GM18505 (cell line): ENCODE data around the gene U2AF2.

Source experiments
- ATAC-seq: cut with Tn5 transposase; IDR thresholded peaks from one replicate; pipeline ENCODE4 v1.9.1; 2021; ENCODE audit not compliant: unreplicated experiment
- POLR2A ChIP-seq: IDR thresholded peaks from 4 replicates; pipeline ENCODE4 v1.6.1; 2011; ENCODE audit warnings: borderline replicate concordance; ENCODE audit not compliant: insufficient read depth, insufficient read length; ENCODE audit errors: extremely low read depth

U2AF2 gene

DNA sequence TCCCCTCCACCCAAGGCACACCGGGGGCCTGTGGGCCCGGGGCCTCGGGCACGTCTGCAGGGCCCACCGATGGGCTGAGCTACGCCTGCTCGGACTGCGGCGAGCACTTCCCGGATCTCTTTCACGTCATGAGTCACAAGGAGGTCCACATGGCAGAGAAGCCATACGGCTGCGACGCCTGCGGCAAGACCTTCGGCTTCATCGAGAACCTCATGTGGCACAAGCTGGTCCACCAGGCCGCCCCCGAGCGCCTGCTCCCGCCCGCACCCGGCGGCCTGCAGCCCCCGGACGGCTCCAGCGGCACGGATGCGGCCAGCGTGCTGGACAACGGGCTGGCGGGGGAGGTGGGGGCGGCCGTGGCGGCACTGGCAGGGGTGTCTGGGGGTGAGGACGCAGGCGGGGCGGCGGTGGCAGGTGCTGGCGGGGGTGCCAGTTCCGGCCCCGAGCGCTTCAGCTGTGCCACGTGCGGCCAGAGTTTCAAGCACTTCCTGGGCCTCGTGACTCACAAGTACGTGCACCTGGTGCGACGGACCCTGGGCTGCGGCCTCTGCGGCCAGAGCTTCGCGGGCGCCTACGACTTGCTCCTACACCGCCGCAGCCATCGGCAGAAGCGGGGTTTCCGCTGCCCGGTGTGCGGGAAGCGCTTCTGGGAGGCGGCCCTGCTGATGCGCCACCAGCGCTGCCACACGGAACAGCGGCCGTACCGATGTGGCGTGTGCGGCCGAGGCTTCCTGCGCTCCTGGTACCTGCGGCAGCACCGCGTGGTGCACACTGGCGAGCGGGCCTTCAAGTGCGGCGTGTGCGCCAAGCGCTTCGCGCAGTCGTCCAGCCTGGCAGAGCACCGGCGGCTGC is 39.1 kb upstream of the U2AF2 start:
- TF ChIP-seq POLR2A, result no peak

DNA sequence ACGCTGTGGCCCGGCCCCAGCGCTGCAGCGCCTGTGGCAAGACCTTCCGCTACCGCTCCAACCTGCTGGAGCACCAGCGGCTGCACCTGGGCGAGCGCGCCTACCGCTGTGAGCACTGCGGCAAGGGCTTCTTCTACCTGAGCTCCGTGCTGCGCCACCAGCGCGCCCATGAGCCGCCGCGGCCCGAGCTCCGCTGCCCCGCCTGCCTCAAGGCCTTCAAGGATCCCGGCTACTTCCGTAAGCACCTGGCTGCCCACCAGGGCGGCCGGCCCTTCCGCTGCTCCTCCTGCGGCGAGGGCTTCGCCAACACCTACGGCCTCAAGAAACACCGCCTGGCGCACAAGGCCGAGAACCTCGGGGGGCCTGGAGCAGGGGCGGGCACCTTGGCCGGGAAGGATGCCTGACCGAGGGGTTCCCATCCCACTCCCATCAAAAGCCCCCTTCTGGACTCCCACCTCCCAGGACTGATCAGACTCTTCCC is 38.4 kb upstream of the U2AF2 start:
- no peak for TF ChIP-seq POLR2A
- no peak for ATAC-seq

More for the DNA sequence above, 39.1 kb upstream of the U2AF2 start:
- ATAC-seq, result no peak

DNA sequence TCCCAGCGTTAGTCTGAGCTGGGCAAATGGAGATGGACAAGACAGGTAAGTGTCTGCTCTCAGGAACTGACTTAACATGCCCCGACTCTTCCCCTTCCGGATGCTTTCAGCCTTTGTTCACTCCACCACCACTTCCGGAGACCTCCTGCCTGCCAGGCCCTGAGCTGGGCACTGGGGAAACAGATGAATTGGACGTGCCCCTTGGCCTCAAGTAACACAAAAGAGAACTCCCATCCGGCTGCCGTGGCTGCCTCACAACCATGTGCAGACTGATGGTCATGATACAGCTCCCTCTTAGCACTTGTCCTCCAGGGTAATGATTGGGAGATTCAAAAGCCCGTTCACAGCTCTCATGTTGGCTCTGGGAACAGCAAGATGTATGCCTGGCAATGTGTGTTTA is 37.4 kb upstream of the U2AF2 start:
- TF ChIP-seq POLR2A, result no peak
- ATAC-seq, result no peak

DNA sequence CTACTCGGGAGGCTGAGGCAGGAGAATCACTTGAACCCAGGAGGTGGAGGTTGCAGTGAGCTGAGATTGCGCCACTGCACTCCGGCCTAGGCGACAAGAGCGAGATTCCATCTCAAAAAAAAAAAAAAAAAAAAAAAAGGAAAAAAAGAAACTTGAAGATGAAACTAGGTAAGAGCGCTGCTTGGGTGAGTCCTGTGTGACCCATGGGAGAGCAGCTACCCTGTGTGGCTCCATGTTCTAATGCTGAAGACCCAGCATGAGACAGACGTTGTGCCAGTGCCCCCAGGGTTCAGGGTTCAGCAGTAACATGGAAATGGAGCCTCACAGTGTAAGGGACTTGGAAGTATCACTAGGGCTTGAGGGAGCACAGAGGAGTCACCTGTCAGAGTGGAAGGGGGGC is 36.4 kb upstream of the U2AF2 start:
- no peak for TF ChIP-seq POLR2A
- ATAC-seq, result no peak

DNA sequence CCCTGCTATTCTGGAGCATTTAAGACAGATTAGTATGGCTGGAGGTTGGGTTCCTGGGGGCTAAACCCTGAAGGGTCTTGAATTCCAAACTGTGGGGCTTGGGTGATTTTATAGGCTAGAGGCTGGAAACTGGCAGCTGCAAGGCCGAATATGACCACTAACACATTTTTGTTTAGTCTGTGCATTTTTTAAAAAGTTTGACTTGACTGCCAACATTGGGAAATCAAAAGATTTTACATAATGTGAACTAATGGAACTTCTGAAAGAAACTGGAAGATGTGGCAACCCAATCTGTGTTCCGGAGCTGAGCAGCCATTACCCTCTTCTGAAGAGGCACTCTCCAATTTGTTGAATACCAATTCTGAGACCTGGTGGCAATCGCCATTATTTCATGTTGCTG is 35.5 kb upstream of the U2AF2 start:
- ATAC-seq, result no peak
- TF ChIP-seq POLR2A, result no peak

DNA sequence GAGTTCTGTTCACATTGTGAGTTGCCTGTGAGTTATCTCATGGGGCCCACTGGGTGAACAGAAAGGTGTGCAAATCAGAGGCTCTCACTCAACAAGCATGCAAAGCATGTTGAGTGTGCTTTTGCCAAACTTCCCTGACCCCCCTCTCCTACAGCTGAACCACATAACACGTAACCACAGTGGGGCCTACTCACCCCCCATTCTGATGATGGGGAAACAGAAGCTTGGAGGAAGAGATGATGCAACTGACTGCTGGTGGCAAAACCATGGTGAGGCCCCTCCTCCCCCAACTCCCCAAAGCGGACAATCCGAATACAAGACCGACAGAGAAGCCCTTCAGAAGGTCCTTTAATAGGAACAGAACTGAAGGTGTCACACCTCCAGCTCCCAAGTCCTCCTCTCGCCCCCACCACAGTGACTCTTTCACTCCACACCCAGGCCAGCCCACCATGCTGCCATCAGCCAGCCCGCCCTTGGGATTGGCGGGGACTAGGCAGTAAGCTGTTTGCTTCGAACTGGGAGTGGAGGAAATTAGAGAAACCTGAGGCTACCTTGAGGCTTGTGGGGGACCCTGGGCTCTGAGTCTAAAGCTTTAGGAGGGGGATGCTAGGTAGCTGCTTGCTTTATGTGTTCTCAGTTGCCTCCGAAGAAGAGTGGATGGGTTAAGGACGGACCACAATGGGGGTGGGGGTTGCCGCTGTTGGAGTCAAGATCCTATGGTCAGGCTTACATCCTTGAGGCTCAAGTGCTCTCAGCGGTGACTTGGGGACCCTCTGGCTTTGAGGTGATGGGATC is 34.2 kb upstream of the U2AF2 start:
- TF ChIP-seq POLR2A, result no peak
- no peak for ATAC-seq

DNA sequence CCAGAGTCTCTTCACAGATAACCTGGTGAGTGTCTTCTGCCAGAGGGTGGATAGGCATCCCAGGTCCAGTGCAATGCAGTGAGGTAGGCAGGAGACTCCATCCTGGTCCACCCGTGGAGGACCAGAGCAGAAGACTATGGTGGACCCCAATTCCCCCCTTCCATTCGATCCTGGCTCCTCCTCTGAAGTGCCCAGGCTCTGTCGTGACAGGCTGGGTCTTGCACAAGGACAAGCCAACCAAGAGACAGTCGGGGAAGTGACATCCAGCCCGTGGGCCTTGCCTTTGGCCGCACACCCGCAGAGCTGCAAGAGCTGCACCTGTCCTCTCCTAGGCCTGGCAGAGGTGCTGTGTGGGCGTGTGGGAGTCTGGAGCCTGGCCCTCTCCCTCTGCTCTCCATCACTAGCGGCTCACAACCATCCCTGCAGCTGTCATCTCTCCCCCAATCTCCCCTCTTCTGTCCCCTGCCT is 33.6 kb upstream of the U2AF2 start:
- TF ChIP-seq POLR2A, result no peak
- ATAC-seq, result no peak

DNA sequence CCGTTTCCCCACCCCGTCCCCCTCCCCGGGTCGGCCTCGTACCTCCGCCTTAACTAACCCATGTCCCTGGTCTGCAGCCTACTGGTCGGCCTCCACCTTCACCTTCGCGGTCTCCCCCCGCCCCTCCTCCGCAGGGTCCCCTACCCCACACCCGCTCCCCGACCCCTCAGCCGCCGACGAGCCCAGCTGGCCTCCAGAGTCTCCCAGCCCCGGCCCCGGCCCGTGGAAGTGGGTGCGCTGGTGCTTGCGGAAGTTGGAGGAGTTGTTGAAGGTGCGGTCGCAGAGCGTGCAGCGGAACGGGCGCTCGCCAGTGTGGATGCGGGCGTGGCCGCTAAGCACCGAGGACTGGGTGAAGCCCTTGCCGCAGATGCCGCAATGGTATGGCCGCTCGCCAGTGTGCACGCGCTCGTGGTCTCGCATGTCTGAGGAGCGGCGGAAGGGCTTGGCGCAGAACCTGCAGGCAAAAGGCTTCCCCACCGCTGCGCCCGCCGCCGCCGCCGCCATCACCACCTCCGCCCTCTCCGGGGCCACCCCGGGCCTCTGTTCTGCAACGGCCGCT is 33.1 kb upstream of the U2AF2 start:
- TF ChIP-seq POLR2A, result no peak
- no peak for ATAC-seq

DNA sequence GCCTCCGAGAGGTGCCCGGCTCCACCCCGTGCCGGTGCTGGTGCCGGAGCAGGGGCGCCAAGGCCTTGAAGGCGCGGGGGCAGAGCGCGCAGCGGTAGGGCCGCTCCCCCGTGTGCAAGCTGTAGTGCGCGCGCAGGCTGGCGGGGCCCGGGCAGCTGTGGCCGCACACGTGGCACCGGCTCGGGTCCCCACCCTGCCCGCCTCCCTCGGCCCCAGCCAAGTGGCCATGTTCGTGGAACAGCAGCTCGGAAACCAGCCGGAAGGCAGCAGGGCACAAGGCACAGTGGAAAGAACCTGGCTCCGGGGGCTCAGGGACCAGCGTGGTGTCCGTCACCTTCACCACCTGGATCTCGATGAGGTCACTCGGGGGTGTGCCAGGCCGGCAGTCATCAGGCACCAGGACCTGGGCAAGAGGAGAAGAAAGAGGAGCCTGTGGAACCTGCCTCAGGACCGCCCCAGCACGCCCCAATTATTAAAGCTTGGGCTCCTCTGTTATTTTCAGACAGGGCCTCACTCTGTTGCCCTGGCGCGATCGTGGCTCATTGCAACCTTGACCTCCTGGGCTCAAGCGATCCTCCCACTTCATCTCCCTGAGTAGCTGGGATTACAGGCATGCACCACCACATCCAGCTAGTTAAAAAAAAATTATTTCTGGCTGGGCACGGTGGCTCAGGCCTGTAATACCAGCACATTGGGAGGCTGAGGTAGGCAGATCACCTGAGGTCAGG is 32.4 kb upstream of the U2AF2 start:
- ATAC-seq, result no peak
- TF ChIP-seq POLR2A, result no peak

DNA sequence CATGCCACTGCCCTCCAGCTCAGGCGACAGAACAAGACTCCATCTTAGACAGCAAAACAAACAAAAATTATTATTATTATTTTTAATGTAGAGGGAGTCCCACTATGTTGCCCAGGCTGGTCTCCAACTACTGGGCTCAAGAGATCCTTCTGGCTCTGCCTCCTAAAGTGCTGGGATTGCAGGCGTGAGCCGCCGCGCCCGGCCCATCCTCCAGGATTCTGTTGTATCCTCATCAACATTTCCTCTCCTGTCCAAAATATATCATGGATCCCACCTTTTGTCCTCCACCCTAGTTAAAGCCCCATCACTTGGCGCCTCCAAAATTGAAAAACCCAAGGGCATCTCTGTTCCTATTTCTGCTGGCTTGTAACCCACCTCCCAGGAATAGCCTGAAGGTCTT is 31.7 kb upstream of the U2AF2 start:
- ATAC-seq, result no peak
- TF ChIP-seq POLR2A, result no peak

DNA sequence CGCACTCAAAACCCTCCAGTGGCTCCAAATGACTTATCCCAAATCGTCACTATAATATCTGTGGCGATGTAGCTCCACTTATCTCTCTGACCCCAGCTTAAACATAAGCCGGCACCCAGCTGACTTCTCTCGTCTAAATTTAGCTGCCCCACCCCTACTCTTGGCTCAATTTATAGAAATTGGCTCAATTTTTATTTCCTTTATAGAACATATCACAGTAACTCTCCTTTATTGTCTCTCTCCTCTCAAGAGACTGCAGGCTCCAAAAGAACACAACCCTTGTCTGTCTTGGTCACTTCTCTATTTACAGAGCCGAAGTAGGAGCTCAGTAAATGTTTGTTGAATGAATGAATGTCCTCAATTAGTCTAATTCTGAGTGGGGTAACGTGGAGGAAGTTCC is 31.3 kb upstream of the U2AF2 start:
- no peak for TF ChIP-seq POLR2A
- ATAC-seq, result no peak

DNA sequence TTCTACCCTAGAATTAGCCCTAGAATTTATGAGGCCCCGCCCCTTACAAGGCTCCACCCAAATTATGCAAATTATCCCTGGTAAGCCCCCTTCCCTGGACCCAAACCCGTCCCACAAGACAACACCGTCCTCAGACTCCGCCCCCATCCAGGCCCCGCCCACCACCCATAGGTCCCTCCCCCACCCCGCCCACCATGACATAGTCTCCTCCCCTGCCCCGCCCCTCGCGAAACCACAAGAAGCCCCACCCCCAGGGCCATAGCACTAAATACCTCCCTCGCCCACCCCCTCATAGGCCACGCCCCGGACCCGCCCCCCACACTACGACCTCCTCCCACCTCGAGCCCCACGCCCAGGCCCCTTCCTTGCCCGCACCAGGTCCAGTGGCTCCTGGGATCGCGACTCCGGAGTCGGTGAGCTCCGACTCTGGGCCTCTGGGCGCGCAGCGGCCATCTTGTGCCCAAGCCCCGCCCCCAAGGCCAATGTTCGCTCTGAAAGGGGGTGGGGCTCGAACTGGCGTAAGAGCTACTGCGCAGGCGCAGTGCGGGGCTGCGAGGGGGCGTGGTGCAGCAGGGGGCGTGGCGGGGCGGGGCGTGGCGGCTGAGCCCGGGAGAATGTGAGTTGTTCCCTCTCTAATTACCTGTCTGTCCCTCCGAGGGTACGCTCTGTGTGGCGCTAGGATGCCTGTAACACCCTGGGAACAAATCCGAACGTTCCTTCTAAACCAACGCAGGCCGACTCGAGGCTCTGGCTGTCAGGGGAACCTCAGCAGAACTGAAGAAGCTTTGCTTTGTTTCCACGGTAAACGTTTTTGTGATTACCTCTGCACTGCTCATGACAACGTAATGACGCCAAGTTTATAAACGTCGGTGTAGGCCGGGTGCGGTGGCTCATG is 30.5 kb upstream of the U2AF2 start, which contains the start of gene ZNF784:
Gene ZNF784, minus strand, starts transcription at position 458 of the 895 bp plus-strand sequence. Its CDS starts 5 bp downstream, at position 453.
- peak; percentile 71 for ATAC-seq
- peak; percentile 83 for TF ChIP-seq POLR2A

DNA sequence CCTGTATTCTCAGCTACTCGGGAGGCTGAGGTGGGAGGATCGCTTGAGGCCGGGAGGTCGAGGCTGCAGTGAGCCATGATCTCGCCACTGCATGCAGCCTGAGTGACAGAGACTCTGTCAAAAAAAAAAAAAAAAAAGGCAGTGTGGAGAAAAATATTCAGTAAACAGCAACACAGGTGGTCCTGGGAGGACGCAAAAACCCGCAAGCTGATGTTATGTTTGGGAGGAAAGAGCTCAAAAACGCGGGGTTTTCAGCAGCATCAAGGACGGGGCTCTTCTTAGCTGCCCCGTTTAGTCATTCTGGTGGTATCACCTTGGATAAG is 29.9 kb upstream of the U2AF2 start:
- TF ChIP-seq POLR2A, result no peak
- ATAC-seq, result no peak

DNA sequence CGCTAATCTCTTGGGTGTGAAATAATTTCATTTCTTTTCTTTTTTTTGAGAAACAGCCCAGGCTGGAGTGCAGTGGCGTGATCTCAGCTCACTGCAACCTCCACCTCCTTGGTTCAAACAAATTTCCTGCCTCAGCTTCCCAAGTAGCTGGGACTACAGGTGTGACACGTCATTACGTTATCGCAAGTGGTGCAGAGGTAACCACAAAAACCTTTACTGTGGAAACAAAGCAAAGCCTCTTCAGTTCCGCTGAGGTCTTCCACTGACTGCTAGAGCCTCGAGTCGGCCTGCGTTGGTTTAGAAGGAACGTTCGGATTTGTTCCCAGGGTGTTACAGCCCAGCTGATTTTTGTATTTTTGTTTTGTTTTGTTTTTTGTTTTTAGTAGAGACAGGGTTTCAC is 28.5 kb upstream of the U2AF2 start:
- no peak for ATAC-seq
- no peak for TF ChIP-seq POLR2A
